Bronchial epithelial cell (primary cell): Measurements from ENCODE around the gene FRZB. TPM values are rescaled to one million over a fixed set of nuclear protein-coding genes. Genes with fewer than 3 reads are reported as not detected.

Experiments used
- DNase-seq: peaks from one replicate; pipeline ENCODE4 v3.0.0-alpha.2; 2010; ENCODE audit warnings: low read depth
- FAIRE-seq: peaks from 2 replicates; lab custom pipeline; 2011; peaks lifted over from hg19 to GRCh38; lab: Jason Lieb, UNC
- H3K27me3 ChIP-seq: 2 replicates; pipeline ENCODE4 v1.5.1; 2011; ENCODE audit warnings: low read length; ENCODE audit not compliant: control insufficient read depth, insufficient read depth
- H3K36me3 ChIP-seq: 2 replicates; pipeline ENCODE4 v1.5.1; 2011; ENCODE audit warnings: low read length; ENCODE audit not compliant: control insufficient read depth, insufficient read depth
- H3K4me3 ChIP-seq: 2 replicates; pipeline ENCODE4 v1.5.1; 2011; ENCODE audit warnings: mild to moderate bottlenecking, low read depth, low read length, control low read depth
- CTCF ChIP-seq: IDR thresholded peaks from 2 replicates; pipeline ENCODE4 v1.5.1; 2011; ENCODE audit warnings: mild to moderate bottlenecking, moderate library complexity, low read length, control low read depth, inconsistent platforms; ENCODE audit not compliant: insufficient read depth, severe bottlenecking
- total RNA-seq: library from RNA; depleted of rRNA; stranded (reverse); fragments of >200 nt; gene quantifications from 2 replicates; pipeline ENCODE4 v1.2.1, GENCODE V29; 2014

The FRZB gene
- total RNA-seq, 1 donor from 2014 or later, result 0.26 TPM

DNA sequence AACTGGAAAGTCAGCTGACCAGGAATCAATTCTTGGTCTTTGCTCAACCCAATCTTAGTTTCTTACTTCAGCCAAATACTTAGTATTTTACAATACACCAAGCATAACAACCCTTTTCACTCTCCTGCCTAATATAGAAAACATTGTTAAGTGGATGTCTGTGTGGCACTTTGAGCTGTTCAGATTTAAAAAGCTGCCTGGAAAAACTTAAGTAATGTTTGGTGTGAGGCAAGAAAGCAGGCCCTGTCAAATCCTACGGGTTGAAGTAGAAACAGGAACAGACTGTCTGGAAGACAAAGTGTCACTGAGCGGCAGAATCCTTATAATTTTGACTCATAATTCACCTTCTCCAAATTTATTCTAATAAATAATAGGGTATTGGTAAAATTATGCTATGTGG is 37.1 kb upstream of the FRZB start:
- no peak for TF ChIP-seq CTCF
- FAIRE-seq, result no peak

GRCh38 chr2:182901748-182902147 is 35.3 kb upstream of the FRZB start:
- no peak for TF ChIP-seq CTCF
- no peak for DNase-seq

More for the DNA sequence above, 37.1 kb upstream of the FRZB start:
- no peak for DNase-seq
- H3K27me3 ChIP-seq, result no peaks in the 10 kb centered on the region
- no peak overlapping the region for H3K4me3 ChIP-seq
- peaks cover 1% of the 10 kb centered on the region for H3K36me3 ChIP-seq

DNA sequence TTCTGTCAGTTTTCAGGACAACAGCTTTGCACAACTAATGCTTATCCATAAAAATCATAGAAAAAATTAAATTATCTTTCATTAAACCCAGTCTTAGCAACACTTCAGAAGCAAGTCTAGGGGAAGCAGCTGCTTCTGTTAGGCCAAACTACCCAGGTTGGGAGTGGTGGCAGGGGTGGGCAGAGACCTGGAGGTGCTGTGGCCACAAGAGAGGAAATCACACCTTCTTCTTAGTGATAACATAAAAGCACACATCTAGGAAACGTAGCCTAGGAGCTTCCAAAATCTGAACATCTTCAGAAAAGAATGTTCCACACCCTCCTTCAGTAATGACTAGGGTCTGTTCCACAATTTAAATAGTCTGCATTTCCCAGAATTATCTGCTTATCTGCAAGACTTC is 32.3 kb upstream of the FRZB start:
- FAIRE-seq, result no peak
- TF ChIP-seq CTCF, result no peak
- no peak for DNase-seq
- no peaks in the 10 kb centered on the region for H3K27me3 ChIP-seq
- no peaks in the 10 kb centered on the region for H3K36me3 ChIP-seq
- H3K4me3 ChIP-seq, result no peak overlapping the region

More at GRCh38 chr2:182901748-182902147, 35.3 kb upstream of the FRZB start:
- Histone ChIP-seq H3K27me3 (no peaks in the 10 kb centered on the region), H3K36me3 (no peaks in the 10 kb centered on the region), H3K4me3 (no peak overlapping the region)
- FAIRE-seq, result peak; percentile 72

DNA sequence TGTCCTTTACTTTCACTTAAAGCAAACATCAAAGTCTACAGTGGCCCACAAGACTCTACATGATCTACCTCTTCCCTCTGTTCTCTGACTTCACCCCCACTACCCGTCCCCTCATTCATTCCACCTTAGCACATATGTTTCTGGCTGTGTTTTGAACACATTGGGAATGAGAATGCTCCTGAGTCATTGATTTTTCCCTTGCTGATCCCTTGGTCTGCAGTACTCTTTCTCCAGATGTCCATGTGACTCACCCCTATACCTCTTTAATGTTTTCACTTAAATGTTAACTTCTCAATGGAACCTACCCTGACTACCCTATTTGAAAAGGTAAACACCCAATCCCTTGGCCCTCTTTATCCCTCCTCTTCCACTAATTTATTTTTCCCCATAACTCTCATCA is 30.7 kb upstream of the FRZB start:
- H3K27me3 ChIP-seq, result no peaks in the 10 kb centered on the region
- FAIRE-seq, result no peak
- no peak for TF ChIP-seq CTCF
- H3K4me3 ChIP-seq, result no peak overlapping the region
- H3K36me3 ChIP-seq, result no peaks in the 10 kb centered on the region
- DNase-seq, result peak; percentile 46

- FAIRE-seq (no peak), DNase-seq (no peak)
- no peak overlapping the region for H3K4me3 ChIP-seq
- no peaks in the 10 kb centered on the region for H3K27me3 ChIP-seq
- TF ChIP-seq CTCF, result no peak
- no peaks in the 10 kb centered on the region for H3K36me3 ChIP-seq
Measured at GRCh38 chr2:182895798-182896197, 29.4 kb upstream of the FRZB start.

DNA sequence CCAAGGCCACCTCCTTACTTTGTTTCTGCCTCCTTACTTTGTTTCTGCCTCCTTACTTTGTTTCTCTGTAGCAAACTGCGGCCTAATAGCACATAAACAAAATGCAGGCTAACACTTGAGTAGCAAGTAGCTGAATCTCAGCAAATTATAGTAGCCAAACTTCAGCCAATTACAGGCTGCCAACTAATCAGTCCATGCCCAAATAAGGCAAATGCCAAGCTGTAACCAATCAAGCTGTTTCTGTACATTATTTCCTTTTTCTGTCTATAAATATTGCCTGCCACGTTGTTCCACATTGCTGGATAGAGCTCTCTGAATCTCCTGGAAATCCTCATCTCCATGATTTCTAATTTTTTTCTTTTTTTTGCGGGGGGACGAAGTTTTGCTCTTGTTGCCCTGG is 28.7 kb upstream of the FRZB start:
- TF ChIP-seq CTCF, result no peak
- no peak for FAIRE-seq

More for the DNA sequence above, 28.7 kb upstream of the FRZB start:
- H3K36me3 ChIP-seq, result no peaks in the 10 kb centered on the region
- no peak for DNase-seq
- H3K4me3 ChIP-seq, result no peak overlapping the region
- H3K27me3 ChIP-seq, result no peaks in the 10 kb centered on the region
